IPS DF 4.7 (cell line): ENCODE data around the gene HECTD4.

Source experiments
- DNase-seq: peaks from one replicate; pipeline ENCODE4 v3.0.0-alpha.2; 2013; ENCODE audit warnings: low spot score; ENCODE audit errors: extremely low read depth

Gene HECTD4

DNA sequence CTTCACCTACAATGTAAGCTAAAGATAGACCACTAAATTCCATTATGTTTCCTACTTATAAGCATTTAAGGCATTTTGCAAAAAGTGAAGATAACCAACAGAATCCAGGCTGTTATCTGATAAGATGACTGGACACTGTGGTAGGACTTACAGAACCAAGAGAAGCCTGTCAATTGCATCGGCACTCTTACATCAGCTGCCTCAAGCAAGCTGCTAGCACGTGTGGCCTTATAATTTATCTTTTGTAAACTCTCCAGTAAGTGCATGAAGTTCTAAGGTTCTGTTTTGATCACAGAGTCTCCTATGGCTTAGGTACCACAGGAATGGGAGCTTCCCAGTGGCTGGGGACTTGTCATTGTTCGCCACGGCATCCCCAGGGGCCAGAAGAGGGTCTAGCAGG is 168.2 kb downstream of the HECTD4 start:
- DNase-seq = no peak

DNA sequence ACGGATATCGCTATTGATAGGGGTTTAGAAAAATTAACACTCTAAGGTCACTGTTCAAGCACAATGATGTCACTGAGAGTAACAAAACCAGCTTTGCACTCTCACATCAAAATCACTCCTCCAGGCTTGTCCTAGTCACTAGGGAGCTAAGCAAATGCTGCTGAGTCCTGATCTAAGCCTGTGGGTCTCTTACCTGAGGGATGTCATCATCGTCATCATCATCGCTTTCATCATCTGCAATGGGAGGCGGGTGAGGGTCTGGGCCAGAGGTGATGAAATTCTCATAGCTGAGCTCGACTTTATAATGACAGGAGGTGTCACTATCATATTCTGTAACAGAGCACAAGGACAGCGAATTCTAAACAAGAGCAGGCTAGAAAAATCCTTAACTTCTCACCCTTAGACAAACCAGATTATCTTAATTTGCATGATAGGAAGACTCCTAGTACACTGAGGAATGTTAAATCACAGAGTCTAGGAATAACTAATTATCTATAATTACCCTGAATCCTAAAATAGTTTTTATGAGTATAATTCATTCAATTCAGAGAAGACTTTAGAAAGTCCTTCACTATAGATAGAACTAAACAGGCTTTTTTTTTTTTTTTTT is 173.8 kb downstream of the HECTD4 start:
- DNase-seq = no peak

DNA sequence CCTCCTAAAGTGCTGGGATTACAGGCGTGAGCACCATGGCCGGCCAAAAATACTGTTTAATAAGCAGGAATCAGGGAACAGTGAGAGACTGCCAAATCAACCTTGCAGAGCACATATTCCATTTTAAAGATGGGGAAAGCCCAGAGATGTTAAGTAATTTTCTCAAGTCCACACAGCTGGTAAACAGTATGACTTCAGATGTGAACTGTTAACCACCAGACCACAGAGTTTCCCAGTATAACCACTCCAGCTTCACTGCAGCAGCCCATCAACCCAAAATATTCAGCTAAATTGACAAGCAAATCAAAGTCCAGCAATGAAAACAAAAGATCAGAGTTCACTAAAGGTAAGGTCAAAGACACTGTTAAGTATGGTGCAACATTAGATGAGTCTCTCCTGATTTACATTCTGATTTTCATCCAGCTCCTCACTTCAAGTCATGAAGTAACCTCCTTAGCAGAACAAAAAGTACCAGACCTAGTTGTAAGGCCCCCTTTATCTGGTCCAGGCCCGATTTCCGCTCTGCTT is 174.8 kb downstream of the HECTD4 start:
- DNase-seq = no peak

DNA sequence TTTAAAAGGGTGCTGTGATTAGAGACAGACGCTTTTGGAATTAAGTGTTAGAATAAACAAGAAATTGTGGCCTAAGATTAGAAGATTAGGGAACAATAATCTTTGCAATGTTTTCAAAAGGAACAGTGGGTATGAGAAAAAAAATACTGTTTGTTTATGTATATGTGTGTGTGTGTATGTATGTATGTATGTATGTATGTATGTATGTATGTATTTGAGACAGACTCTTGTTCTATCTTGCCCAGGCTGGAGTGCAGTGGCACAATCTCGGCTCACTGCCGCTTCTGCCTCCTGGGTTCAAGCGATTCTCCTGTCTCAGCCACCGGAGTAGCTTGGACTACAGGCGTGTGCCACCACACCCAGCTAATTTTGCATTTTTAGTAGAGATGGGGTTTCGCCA is 175.3 kb downstream of the HECTD4 start:
- DNase-seq = no peak

DNA sequence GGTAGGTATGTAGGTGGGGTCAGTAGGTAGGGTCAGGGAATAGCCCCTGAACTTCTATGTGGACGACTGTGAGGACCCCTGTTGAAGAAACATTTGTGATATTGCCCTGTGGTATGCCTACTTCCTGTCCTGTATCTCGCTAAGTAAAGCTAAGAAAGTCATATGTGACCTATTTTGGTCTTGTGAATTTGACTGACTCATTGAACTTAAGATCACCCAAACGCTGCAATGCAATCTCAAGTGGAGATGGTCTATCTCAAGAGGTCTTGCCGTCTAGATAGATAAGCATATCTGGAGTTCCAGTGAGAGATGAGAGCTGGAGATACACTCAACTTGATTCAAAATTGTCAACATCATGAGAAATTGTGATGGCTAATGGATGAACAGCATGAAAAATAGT is 183.1 kb downstream of the HECTD4 start:
- no peak for DNase-seq

DNA sequence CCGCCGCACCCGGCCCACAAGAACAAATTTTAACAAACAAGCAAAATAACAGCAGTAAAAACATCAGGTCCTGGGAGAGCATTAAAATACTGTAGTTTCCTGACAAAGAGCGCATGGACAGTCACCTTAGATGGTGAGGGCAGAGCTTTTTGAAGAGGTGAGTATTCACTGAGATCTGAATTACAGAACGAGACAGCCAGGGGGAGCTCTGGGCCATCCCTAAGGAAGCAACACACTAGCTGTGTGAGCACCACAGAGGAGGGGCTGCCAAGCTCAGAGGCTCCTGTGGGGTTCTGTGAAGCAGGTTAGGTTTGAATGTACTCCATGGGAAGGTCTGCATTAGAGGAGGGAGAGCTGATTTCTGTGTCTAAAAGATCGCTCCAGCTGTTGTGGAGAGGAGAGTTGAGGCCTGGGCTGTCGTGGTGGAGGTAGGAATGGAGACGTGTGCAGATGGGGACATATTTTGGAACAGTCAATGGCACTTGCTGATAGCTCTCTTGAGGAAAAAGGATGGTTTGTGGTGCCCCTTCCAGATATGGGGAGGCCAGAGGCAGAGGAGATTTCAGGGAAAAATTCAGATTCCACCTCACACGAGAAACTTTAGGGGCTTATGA is 184.0 kb downstream of the HECTD4 start:
- DNase-seq = peak; percentile 53

DNA sequence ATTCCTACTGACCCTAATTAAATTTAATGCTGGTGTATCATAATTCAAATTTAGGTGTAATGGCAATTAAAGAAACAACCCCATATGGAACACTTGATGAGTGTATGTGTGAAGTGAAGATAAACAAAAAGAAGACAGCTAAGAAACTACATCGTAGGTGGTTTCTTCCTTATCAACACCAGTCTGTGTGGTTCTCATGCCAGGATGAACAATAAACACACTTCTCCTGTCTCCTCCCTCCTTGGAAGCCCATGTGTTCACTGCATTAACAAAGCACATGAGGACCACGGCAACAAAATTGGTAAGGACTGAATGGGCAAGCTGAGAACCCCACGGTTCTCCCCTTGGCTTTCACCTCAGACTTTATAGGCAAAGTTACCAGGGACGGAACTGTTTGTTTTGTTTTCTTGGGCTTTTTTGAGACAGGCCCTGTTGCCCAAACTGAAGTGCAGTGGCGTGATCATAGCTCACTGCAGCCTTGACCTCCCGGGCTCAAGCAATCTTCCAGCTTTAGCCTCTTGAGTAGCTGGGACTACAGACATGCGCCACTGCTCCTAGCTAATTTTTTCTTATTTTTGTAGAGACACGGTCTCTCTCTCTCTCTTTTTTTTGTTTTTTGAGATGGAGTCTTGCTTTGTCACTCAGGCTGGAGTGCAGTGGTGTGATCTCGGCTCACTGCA is 185.9 kb downstream of the HECTD4 start:
- no peak for DNase-seq

DNA sequence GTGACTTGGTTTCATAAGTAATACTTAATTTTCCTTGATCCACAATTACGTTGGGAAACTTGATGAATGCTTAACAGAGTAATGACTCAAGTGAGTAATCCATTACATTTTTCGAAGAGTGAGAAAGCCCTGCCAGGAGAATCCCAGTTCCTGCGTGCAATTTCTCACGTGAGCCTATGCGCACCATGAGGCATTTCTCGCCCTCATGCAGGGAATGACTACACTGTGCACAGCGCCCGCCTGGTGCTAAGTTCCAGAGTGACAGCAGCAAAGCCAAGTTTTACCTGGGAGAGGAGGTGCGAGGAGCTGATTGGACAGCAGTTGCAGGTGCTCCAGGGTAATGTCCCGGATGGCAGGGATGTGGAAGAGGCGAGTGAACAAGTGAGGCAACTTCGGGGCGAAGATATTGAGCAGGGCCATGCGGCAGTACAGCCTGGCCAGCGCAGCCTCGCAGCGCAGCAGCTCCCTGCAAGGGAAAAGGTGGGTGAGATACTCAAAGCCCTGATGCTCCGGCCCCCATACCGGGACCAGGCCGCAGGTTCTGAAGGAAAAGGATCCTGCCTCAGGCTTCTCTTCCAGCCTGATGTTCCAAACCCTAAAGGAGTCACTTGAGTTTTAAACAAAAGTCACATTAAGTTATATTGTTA is 187.5 kb downstream of the HECTD4 start:
- DNase-seq = no peak

DNA sequence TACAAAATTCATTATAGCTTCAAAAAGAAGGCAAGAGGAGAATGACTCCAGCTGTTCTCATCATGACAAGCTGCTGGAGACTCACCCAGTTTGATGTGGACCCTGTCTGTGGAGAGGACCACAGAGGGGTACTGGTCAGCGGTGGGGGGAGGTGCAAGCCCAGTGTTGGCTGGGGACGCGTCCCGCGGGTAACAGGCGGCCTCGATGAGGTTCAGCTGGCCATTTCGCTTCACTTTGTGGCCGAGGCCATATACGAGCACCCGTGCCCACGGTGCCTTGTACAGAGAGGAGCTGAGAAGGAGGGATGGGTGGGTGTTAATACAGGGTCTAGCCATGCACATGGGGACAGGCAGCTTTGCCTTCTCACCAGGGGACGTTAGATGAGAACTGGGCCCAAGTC is 189.8 kb downstream of the HECTD4 start:
- DNase-seq = no peak

DNA sequence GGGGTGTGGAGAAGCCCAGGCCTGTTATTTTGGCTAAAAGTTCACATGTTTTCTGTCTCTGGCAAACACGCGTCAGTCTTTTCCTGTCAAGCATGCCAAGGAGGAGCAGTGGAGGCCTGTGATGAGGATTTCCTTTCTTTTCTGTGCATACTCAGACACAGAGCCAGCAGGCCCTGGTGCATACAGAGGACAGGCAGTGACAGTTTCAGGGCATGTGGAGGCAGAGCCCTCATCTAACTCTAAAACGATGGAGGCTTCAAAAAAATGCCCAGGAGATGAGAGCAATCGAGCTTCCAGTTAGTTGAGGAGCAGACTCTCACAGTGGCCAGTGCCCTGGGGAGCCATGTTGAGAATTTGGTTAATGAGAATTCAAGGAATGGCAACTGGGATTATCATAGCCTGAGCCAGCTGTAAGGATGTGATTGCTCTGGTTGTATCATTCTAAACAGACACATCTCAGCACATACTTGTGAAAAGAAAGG is 190.3 kb downstream of the HECTD4 start:
- DNase-seq = no peak

DNA sequence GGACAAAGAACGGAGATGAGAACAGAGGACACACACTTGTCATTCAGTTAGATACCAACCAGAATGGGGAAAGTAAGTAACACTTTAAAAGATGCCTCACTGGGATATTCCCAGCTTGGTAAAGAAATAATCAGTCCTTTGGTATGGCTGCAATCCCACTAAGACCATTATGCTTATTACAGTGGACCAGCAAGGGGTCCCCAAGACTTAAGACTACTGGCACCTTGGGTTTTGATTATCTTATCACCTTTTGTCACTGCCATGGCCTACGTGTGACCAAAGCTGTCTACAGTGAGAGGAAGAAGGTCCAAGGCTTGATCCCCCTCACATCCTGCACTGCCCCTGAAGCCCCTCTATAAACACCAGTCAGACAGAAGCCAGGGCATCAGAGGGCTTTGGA is 191.0 kb downstream of the HECTD4 start:
- DNase-seq = no peak

DNA sequence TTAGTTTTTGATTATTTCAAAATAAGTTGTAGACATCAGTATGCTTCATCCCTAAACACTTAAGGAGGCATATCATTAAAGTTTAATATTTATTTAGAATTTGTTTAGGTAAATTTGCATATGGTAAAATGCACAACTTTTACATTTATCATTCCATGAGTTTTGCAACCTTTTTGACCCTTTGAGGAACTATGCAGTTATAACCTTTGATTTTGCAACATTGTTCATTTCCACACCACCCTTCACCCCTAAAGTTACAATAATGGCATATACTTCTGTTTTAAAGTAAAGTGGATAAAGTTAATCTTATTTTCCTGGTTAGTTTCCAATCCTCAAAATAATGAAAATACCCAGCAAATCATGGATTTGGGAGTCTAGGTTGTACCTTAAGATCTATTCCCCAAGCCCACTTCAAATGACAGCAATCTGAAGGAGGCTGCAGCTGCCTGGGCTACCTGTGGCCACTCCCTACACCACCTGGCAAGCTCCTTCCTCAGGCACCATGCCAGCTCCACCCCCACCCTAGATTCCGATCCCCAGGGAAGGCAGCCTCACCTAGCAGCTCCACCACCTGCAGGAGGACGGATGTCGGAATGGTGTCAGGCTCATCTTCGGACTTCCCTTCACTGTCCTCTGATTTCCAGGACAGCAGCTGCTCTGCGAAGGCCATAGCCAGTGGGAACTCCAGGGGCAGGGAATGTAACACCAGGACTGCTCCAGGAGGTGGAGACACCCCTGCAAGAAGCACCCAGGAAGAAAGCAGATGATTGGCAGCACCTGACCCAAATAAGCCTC is 191.8 kb downstream of the HECTD4 start:
- DNase-seq = no peak

DNA sequence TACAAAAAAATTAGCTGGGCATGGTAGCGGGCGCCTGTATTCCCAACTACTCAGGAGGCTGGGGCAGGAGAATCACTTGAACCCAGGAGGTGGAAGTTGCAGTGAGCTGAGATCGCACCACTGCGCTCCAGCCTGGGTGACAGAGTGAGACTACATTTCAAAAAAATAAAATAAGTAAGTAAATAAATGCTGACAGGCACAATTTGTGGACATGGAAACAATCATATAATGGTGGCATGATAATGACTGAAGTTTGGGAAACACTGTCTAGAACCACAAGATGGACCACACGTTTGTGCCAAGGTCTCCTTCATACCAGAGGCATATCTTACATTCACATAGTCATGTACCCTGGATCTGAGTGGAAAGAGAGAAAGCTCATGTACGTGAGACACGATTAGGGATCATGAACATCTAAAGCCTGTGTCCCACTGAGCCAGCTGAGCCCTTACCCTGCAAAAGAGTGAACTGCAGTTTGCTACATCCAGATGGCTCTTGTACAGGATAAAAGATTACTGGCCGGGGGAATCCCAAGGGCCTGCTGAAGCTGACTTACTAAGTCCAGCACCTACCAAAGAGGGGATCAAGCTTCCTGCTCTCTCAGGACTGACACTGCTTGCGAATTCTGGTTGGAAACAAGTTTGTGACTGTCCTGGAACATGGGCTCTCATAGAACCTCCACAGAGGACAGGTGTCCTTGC is 194.0 kb downstream of the HECTD4 start:
- no peak for DNase-seq

DNA sequence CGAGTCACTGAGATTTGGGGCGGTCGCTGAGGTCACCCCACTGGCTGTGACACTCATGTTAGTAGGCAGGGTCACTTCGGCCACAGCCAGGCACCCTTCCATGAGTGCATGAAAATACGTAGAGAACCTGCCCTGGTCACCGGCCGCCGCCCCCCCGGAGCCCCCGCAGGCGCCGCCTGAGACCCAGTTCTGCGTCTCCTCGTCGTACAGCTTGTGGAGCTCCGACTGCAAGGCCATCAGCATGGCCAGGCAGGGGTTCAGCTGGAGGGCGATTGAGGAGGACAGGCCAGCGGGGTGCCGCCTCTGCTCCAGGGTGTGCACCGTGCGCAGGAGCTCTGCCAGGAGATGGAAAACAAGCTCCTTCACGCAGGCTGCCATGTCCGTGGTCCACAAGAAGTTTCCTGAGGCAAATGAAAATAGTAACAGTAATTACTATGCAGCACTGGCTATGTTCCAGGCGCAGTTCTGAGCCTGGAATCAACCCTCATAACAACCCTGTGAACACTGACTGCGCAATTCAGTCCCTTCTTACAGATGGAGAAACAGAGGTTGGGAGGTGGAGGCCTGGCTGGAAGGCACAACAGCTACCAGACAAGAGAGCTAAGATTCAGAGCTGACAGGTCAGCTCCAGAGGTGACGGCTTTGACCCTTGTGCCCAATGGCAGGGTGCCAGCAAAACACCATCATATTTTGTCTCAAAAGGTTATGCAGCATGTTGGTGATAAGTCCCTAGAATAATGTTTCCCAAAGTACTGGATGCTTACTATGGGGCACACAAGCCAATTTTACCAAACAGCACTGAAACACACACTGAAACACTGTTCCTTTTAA is 196.9 kb downstream of the HECTD4 start:
- no peak for DNase-seq

DNA sequence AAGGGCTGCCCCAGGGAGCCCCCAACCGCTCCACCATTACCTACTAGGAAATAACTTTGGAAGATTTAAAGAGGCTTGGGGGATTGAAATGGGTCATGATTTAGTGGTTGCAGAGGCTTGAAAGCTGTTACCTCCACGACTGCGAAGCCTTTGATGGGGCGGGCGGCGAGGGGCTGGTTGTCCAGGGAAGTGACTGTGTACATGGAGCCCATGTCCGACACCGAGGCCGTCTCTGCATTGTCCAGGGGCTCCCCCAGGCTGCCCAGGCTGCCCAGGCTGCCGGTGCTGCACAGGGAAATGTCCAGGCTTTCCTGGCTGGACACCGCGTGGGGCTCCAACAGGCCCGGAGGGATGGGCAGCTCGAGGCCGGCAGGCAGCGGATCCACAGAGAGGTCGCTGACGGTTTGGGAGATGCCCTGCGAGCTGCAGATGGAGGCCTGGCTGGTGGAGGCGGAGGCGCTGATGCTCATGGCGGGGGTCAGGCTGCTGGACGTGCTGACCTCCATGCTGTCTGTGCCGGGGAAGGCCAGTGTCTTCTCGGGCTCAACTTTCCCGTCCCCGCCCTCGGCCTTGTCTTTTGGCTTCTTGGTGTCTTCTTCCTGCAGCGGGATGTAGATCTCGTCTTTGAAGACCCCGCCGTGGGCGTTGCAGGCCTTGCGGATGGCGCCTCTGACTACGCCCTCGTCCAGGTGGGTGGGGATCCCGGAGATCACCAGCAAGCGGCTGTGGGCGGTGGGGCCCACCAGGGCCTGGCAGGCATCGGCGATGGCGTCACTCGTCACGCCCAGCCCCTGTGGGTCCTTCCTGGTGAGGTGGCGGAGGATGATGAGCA is 198.0 kb downstream of the HECTD4 start:
- no peak for DNase-seq

DNA sequence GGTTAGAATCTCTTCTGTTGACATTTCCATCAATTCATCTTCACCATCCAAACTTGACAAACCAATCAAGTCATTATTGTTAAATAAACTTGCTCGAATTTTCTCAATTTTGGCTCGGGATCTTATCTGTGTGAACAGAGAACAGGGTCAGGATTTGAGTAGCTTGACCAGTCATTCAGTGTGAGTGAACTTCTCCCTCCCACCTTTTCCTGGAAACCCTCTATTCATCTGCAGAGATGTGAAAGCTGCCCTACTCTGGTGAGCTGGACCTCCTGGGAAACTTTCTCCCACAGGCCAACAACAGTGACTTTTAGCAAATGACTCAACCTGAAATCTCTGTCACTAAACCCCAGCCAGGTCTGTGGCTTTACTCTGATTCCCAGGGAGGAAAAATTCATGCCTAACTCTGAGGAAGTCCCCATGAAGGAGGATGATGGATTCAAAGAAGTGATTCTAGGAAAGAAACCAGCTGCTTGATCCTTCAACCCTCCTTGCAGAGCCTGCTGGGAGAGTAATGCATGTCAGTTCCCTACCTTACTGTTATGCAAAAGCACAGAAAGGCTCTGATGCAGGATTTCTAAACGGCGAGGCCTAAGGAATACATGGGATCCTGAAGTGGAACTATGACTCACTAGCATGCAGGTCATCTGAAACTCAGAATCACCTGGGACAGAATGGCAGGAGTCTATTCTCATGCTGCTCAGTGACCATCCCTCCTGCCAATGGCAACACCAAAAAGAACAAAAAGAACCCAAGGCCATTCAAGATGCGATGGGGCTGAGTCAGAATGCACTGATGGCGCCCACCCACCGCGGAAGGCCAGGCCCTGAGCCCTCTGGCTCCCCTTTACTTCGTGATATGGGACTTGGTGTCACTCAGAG is 198.8 kb downstream of the HECTD4 start:
- DNase-seq = peak; percentile 30

DNA sequence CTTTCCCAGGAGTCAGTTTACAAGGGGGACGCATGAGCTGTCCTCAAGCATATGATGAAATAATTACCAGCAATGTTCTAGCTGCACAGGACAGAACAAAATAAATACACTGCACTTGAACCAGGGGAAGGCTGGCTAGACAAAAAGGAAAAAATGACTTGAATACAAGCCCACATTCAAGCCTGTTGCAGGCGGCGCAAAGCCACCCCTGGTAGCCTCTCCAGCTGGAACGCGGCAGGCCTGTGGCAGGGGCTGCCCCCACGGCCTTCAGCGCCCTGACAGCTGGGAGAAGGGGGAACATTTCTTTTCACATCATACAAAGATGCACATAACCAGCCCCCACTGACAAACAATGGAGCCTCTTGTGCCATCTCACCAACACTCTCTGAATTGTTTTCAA is 199.7 kb downstream of the HECTD4 start:
- no peak for DNase-seq

DNA sequence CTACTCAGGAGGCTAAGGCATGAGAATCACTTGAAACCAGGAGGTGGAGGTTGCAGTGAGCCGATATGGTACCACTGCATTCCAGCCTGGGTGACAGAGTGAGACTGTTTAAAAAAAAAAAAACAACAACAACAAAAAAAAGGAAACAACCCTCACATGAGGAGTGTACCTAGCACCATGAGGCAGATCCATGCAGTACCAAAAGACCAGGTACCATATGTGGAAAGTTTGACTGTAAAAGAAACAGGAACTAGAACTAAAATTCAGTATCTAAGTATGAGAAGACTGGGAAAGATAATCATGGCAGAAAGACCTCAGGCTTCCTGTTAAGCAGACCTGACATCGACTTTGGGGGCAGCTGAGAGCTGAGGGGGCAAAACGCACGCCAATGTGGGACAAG is 201.8 kb downstream of the HECTD4 start:
- no peak for DNase-seq
